Gastroesophageal sphincter (tissue), 4 donors: ENCODE data around the gene NFIX. TPM values are rescaled to one million over a fixed set of nuclear protein-coding genes. Genes with fewer than 3 reads are reported as not detected.
A peak's percentile ranks its signal among the peaks of the same experiment; 100 is the strongest.

Experiments used
- ATAC-seq: fragments of 150-250 bp; one replicate; pipeline ENCODE4 v1.9.1; 2016; ENCODE audit warnings: mild to moderate bottlenecking, moderate library complexity
- H3K27ac ChIP-seq, 4 donors: fragments of 200-600 bp; sonication (generic) in 3 of 4; 1 replicate in 3 of 4; 2 replicates in 1 of 4; pipeline ENCODE4 v1.5.1; 2016 to 2019
- H3K27me3 ChIP-seq: fragments of 200-600 bp; sonication (generic); one replicate; pipeline ENCODE4 v1.5.1; 2019
- H3K36me3 ChIP-seq, 2 donors: fragments of 200-600 bp; sonication (generic); one replicate each; pipeline ENCODE4 v1.5.1; 2019; ENCODE audit warnings: control low read depth in 1 of 2
- H3K4me1 ChIP-seq, 3 donors: fragments of 200-600 bp; sonication (generic); 1 replicate in 2 of 3; 2 replicates in 1 of 3; pipeline ENCODE4 v1.5.1; 2016 to 2019; ENCODE audit warnings: control low read depth in 2 of 3
- H3K4me3 ChIP-seq, 2 donors: fragments of 200-600 bp; sonication (generic); one replicate each; pipeline ENCODE4 v1.5.1; 2019; ENCODE audit warnings: mild to moderate bottlenecking in 1 of 2, moderate library complexity in 1 of 2
- H3K9me3 ChIP-seq, 3 donors: fragments of 200-600 bp; sonication (generic); one replicate each; pipeline ENCODE4 v1.5.1; 2017 to 2019; ENCODE audit warnings: control low read depth in 2 of 3
- CTCF ChIP-seq, 4 experiments: fragments of 200-600 bp in 2 of 4; fragments of 450-650 bp in 2 of 4; sonication (generic) in 1 of 4; IDR thresholded peaks; one replicate each; pipeline ENCODE4 v1.5.1; 2017 to 2019; ENCODE audit warnings: antibody characterized with exemption in 4 of 4, mild to moderate bottlenecking in 2 of 4, moderate library complexity in 2 of 4
- EP300 ChIP-seq: sonication (generic); formaldehyde crosslinking; IDR thresholded peaks from one replicate; pipeline ENCODE4 v1.6.1; 2017; ENCODE audit warnings: antibody characterized with exemption, mild to moderate bottlenecking
- POLR2A ChIP-seq, 2 donors: fragments of 450-650 bp; IDR thresholded peaks; one replicate each; pipeline ENCODE4 v1.6.1; 2017; ENCODE audit warnings: antibody characterized with exemption in 2 of 2, mild to moderate bottlenecking in 2 of 2, moderate library complexity in 1 of 2
- POLR2AphosphoS5 ChIP-seq: sonication (generic); formaldehyde crosslinking; IDR thresholded peaks from one replicate; pipeline ENCODE4 v1.6.1; 2017; ENCODE audit warnings: antibody characterized with exemption
- WGBS, 2 donors: methylation state at CpG; one replicate each; pipeline ENCODE4 v1.1.5; 2018; ENCODE audit warnings: low coverage in 1 of 2; 5-methylcytosine and 5-hydroxymethylcytosine counted together
- total RNA-seq, 4 donors: library from RNA; depleted of rRNA; stranded (reverse); fragments of >200 nt; gene quantifications; one replicate each; pipeline ENCODE4 v1.1.0, GENCODE V29; 2016

NFIX gene
- total RNA-seq, 4 donors from 2014 or later = 44.7 to 145 (median 72.4) TPM

GRCh38 chr19:13054626-13055212 is 59.4 kb downstream of the NFIX start:
- WGBS, 2 donors = 4 to 17% methylated on average over 7 to 8 of the region's 11 CpGs
- peak; percentile 26 for ATAC-seq

DNA sequence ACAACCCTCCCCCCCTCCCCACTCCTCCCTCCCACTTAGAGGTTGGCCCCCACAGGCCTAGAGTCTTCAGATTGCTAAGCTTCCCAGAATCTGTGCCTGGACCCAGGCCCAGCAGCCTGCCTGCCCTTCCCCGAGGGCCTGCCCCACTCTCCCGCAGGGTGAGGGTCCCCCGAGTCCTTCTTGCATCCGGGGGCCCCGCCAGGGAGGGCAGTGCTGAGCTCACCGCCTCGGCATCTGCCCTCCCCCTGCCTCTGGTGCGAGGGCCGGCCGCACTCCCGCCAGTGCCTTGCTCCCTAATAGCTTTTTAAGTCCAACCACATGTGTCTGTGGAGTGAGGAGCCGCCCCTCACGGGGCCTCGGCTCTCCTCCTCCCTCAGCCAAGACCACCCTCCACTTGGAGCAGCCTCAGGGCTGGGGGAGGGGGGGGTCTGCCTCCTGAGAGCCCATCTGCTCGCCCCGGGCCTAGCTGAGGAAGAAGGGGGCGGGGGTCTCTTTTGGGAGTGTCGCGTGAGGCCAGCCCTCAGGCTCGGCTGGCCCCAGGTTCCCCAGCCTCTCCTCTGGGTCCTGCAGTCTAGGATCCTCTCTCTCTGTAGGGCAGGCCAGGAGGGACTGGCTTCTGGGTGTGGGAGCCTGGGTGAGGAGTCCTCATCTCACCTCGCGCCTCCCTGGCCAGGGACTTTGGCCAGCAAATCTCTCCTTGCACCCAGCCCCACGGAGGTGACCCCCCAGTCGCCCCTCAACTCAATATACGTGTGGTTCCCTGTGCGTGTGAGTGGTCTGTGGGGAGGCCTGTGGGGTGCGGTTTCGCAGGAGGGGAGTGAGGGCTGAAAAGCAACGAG is 60.2 kb downstream of the NFIX start:
- Histone ChIP-seq H3K4me3 (peak overlapping the region; percentile 4 to 37), H3K36me3 (no peaks in the 10 kb centered on the region), H3K27me3 (no peaks in the 10 kb centered on the region), H3K4me1 (peaks cover 57 to 100% (median 98%) of the 10 kb centered on the region in 3 donors), H3K9me3 (no peaks in the 10 kb centered on the region), H3K27ac (peak overlapping the region; percentile 95 to 98 (median 97))
- TF ChIP-seq CTCF (IDR thresholded peaks at IDR 0.05) = peak in 3 of 4 experiments; percentile 26 to 45 (median 32)
- TF ChIP-seq POLR2A (IDR thresholded peaks at IDR 0.05) = no peak
- peak; percentile 71 for TF ChIP-seq POLR2AphosphoS5
- TF ChIP-seq EP300 = no peak
- peak; percentile 70 for ATAC-seq
- WGBS, 2 donors = no CpG with 5 or more reads among the region's 29 CpGs

More at GRCh38 chr19:13054626-13055212, 59.4 kb downstream of the NFIX start:
- H3K27ac ChIP-seq = peak overlapping the region; percentile 95 to 98 (median 97)
- no peaks in the 10 kb centered on the region for H3K27me3 ChIP-seq
- no peaks in the 10 kb centered on the region for H3K36me3 ChIP-seq
- no peak for TF ChIP-seq POLR2AphosphoS5
- TF ChIP-seq POLR2A (IDR thresholded peaks at IDR 0.05) = no peak
- peak in 1 of 4 experiments; percentile 8 for TF ChIP-seq CTCF (IDR thresholded peaks at IDR 0.05)
- peak overlapping the region in 1 of 2 donors; percentile 37 for H3K4me3 ChIP-seq
- H3K9me3 ChIP-seq = no peaks in the 10 kb centered on the region
- H3K4me1 ChIP-seq = peaks cover 52 to 100% (median 96%) of the 10 kb centered on the region in 3 donors

DNA sequence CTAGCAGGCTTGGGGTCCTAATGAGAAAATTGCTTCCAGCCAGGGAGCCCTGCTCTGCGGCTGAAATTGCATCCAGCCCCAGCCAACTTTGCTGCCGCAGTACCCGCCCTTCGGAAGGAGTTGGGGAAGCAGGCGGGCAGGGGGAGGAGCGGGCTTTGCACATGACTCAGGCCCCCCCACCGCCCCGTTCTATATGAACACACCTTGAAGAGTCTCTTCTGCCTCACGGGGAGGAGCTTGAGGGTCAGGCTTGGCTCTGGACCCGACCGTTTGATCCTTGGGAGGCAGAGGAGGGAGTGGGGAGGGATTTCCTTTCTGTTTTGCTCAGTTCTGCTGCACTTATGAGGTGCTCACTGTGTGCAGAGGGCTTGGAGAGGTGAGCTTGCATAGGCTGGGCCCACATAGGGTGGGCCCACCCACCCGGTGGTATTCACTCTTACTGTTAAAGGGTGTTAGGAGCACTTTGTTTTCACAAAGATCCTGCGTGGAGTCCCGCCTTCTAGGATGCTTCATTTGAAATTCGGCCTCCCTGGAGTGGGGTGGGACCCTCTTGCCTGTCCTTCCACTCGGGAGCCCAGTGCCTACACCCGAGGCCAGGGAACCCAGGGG is 60.9 kb downstream of the NFIX start:
- 16 to 25% methylated on average over 5 to 7 of the region's 17 CpGs for WGBS, 2 donors
- H3K4me3 ChIP-seq = peak overlapping the region; percentile 4 to 37
- H3K27ac ChIP-seq = peak overlapping the region; percentile 95 to 98 (median 97)
- H3K27me3 ChIP-seq = no peaks in the 10 kb centered on the region
- no peak for ATAC-seq
- no peaks in the 10 kb centered on the region for H3K9me3 ChIP-seq
- H3K36me3 ChIP-seq = no peaks in the 10 kb centered on the region
- peaks cover 50 to 100% (median 98%) of the 10 kb centered on the region in 3 donors for H3K4me1 ChIP-seq
- no peak for TF ChIP-seq EP300
- peak; percentile 23 for TF ChIP-seq POLR2AphosphoS5

DNA sequence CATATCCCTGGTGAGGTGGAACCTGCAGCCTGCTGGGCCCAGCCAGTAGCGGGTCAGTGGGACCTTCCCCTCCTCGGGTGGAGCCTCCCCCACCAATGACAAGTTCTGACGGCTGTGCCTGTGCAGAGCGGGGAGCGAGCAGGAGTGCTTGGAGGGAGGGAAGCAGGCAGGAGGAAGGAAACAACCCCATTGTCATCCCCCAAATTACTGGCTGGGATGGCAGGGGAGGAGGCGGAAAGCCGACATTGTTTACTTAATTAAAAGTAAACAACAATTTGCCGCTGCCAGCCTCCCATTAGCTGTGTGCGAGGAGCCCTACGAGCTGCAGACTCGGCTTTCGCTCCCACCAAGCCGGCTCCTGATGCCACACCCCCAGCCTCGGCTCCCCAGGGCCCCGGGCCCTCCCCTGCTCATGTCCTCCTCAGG is 61.9 kb downstream of the NFIX start:
- no peak for TF ChIP-seq CTCF (IDR thresholded peaks at IDR 0.05)
- peak overlapping the region; percentile 95 to 98 (median 97) for H3K27ac ChIP-seq
- 19% methylated on average over 3 of the region's 15 CpGs; no CpG with 5 or more reads in 1 of the 2 donors for WGBS, 2 donors
- no peaks in the 10 kb centered on the region for H3K27me3 ChIP-seq
- no peaks in the 10 kb centered on the region for H3K9me3 ChIP-seq
- ATAC-seq = no peak
- H3K4me1 ChIP-seq = peaks cover 51 to 100% (median 96%) of the 10 kb centered on the region in 3 donors
- no peaks in the 10 kb centered on the region for H3K36me3 ChIP-seq
- H3K4me3 ChIP-seq = no peak overlapping the region

DNA sequence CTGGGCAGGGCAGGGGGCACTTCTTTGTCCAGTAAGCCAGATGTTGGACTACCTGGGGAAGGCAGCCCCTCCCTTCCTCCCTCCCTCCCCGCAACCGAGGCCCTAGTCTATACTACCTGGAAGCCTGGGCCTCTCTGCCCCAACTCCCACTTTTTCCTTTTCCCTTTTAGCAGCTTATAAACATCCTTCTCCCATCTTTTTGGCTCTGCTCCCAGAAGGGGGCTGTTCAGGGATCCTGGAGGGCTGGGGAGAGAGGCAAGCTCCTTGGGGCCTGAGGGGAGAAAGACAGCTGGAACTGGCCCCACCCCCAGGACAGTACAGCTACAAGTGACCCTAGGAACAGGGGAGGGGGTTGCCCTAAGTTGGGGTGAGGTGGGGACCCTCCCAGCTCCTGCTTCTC is 62.5 kb downstream of the NFIX start:
- 33% methylated on average over 1 to 2 of the region's 2 CpGs for WGBS, 2 donors
- Histone ChIP-seq H3K4me1 (peaks cover 51 to 100% (median 94%) of the 10 kb centered on the region in 3 donors), H3K9me3 (no peaks in the 10 kb centered on the region)

More for the DNA sequence above, 62.5 kb downstream of the NFIX start:
- Histone ChIP-seq H3K36me3 (no peaks in the 10 kb centered on the region), H3K27me3 (no peaks in the 10 kb centered on the region), H3K27ac (peak overlapping the region; percentile 95 to 98 (median 97)), H3K4me3 (no peak overlapping the region)
- TF ChIP-seq POLR2A (IDR thresholded peaks at IDR 0.05) = no peak
- no peak for TF ChIP-seq CTCF (IDR thresholded peaks at IDR 0.05)
- TF ChIP-seq POLR2AphosphoS5 = no peak
- TF ChIP-seq EP300 = no peak
- no peak for ATAC-seq
